ENCODE results near the gene ART5. TPM values are rescaled to one million over a fixed set of nuclear protein-coding genes. Genes with fewer than 3 reads are reported as not detected.
"Not testable (repeated sequence)": the region's sequence is repeated elsewhere in the genome, so short reads cannot be mapped to it uniquely, and the experiment has no call there.

The ART5 gene
- total RNA-seq, 2 donors from 2014 or later: not detected

- DNase-seq (no peak), ATAC-seq (no peak)
- intact Hi-C loops (cut with DNase I, micrococcal nuclease): no loop called here
These were observed 14.5 kb downstream of the ART5 start for GRCh38 chr11:3627291-3627690.

GRCh38 chr11:3626250-3626960, 15.4 kb downstream of the ART5 start:
- ATAC-seq: no peak
- DNase-seq: peak; percentile 35 to 45
- intact Hi-C loops (cut with DNase I, micrococcal nuclease): no loop called here

- intact Hi-C loops (cut with DNase I, micrococcal nuclease): no loop called here
- DNase-seq (no peak), ATAC-seq (no peak)
These were observed 17.9 kb downstream of the ART5 start for GRCh38 chr11:3623767-3624458.

- ATAC-seq (no peak), DNase-seq (no peak)
- intact Hi-C loops (cut with DNase I, micrococcal nuclease): no loop called here
These were observed 18.7 kb downstream of the ART5 start for GRCh38 chr11:3623121-3623520.

- intact Hi-C loops (cut with DNase I, micrococcal nuclease): no loop called here
- DNase-seq (no peak), ATAC-seq (no peak)
These were observed 19.3 kb downstream of the ART5 start for GRCh38 chr11:3622521-3622920.

GRCh38 chr11:3617990-3618389, 23.8 kb downstream of the ART5 start:
- intact Hi-C loops (cut with DNase I, micrococcal nuclease): no loop called here
- no peak for DNase-seq
- no peak for ATAC-seq

- intact Hi-C loops (cut with DNase I, micrococcal nuclease): no loop called here
- DNase-seq (no peak), ATAC-seq (no peak)
These were observed 24.9 kb downstream of the ART5 start for GRCh38 chr11:3616721-3617460.

- no peak for ATAC-seq
- intact Hi-C loops (cut with DNase I, micrococcal nuclease): no loop called here
- no peak for DNase-seq
These were observed 25.8 kb downstream of the ART5 start for GRCh38 chr11:3615998-3616397.

GRCh38 chr11:3614742-3615171, 27.0 kb downstream of the ART5 start:
- no peak for ATAC-seq
- intact Hi-C loops (cut with DNase I, micrococcal nuclease): no loop called here
- peak in 1 of 2 donors; percentile 8 for DNase-seq

- no peak for ATAC-seq
- intact Hi-C loops (cut with DNase I, micrococcal nuclease): no loop called here
- no peak for DNase-seq
These were observed 27.6 kb downstream of the ART5 start for GRCh38 chr11:3613998-3614741.

- DNase-seq (no peak), ATAC-seq (no peak)
- intact Hi-C loops (cut with DNase I, micrococcal nuclease): no loop called here
These were observed 29.7 kb downstream of the ART5 start for GRCh38 chr11:3611976-3612678.

GRCh38 chr11:3610846-3611245, 30.9 kb downstream of the ART5 start:
- intact Hi-C loops (cut with DNase I, micrococcal nuclease): no loop called here
- ATAC-seq: no peak

GRCh38 chr11:3609416-3610265, 32.2 kb downstream of the ART5 start:
- intact Hi-C loops (cut with DNase I, micrococcal nuclease): no loop called here

More at GRCh38 chr11:3610846-3611245, 30.9 kb downstream of the ART5 start:
- no peak for DNase-seq

GRCh38 chr11:3605771-3606203, 36.0 kb downstream of the ART5 start:
- intact Hi-C loops (cut with DNase I, micrococcal nuclease): no loop called here
- ATAC-seq (peak; percentile 69), DNase-seq (no peak)

More at GRCh38 chr11:3609416-3610265, 32.2 kb downstream of the ART5 start:
- ATAC-seq (peak; percentile 74), DNase-seq (no peak)

- ATAC-seq: no peak
- no peak for DNase-seq
- intact Hi-C loops (cut with DNase I, micrococcal nuclease): no loop called here
These were observed 36.5 kb downstream of the ART5 start for GRCh38 chr11:3605283-3605662.

GRCh38 chr11:3604167-3604566, 37.6 kb downstream of the ART5 start:
- no peak for ATAC-seq
- intact Hi-C loops (cut with DNase I, micrococcal nuclease): no loop called here
- no peak for DNase-seq

GRCh38 chr11:3600201-3600600, 41.6 kb downstream of the ART5 start:
- ATAC-seq; intact Hi-C loops (cut with DNase I, micrococcal nuclease); DNase-seq: not testable (repeated sequence)

GRCh38 chr11:3597743-3598142, 44.0 kb downstream of the ART5 start:
- intact Hi-C loops (cut with DNase I, micrococcal nuclease); DNase-seq; ATAC-seq: not testable (repeated sequence)
